ENCODE measurements around the gene MLH1.
"Not testable (repeated sequence)": the region's sequence is repeated elsewhere in the genome, so short reads cannot be mapped to it uniquely, and the experiment has no call there.

MLH1 gene

DNA sequence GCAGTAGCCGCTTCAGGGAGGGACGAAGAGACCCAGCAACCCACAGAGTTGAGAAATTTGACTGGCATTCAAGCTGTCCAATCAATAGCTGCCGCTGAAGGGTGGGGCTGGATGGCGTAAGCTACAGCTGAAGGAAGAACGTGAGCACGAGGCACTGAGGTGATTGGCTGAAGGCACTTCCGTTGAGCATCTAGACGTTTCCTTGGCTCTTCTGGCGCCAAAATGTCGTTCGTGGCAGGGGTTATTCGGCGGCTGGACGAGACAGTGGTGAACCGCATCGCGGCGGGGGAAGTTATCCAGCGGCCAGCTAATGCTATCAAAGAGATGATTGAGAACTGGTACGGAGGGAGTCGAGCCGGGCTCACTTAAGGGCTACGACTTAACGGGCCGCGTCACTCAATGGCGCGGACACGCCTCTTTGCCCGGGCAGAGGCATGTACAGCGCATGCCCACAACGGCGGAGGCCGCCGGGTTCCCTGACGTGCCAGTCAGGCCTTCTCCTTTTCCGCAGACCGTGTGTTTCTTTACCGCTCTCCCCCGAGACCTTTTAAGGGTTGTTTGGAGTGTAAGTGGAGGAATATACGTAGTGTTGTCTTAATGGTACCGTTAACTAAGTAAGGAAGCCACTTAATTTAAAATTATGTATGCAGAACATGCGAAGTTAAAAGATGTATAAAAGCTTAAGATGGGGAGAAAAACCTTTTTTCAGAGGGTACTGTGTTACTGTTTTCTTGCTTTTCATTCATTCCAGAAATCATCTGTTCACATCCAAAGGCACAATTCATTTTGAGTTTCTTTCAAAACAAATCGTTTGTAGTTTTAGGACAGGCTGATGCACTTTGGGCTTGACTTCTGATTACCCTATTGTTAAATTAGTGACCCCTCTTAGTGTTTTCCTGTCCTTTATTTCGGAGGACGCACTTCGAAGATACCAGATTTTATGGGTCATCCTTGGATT is at the start of gene MLH1:
Gene MLH1 (plus strand): TSS at position 193 of the 958 bp plus-strand sequence. CDS start 30 bp downstream, at position 223.
- peak; percentile 92 for DNase-seq

DNA sequence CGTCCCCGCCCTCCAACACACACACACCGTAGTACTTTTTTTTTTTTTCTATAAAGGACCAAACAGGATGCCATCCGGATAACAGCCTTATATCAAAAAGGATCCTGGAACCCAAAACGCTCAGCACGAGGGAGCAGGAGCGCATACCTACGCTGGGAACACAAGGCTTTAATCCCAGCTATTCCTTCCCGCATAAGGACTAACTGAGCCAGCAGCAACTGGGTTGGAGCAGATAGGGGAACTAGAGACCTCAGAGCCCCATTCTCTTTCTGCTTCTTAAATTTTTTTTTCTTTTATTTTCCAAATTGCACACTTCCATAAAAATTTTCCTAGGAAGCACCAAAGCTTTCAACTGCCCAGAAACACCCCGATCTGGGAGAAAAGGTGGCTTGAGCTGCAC is 49.7 kb upstream of the MLH1 start:
- DNase-seq = no peak

DNA sequence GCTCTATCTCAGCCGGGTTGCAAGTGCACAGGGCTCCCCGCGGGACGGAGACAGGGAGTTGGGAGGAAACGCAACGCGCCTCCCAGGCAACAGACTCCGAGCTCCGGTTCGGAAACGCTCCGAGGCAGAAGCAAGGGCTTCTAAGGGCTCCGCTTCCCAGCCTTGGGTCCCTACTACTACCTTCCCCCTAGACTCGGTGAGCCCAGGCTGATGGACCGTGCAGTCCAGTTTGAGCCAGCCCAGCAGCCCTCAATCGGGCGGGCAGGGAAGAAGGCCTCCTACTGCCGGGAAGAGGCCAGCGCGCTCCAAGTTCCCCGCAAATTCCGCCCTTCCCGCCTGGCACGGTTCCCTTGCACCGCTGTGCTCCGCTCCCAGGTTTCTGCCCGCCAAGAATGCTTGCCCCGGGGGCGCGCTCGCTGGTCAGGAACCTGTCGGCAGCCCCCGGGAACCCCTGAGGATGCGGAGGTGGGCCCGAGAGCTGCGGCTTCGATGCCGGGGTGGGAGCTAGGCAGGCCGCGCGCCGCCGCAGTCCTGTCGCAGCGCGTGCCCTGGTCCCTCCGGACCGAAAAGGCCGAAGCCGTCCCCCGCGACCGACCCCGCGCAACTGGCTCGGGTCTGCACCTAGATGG is 49.2 kb upstream of the MLH1 start:
- peak; percentile 42 for DNase-seq

DNA sequence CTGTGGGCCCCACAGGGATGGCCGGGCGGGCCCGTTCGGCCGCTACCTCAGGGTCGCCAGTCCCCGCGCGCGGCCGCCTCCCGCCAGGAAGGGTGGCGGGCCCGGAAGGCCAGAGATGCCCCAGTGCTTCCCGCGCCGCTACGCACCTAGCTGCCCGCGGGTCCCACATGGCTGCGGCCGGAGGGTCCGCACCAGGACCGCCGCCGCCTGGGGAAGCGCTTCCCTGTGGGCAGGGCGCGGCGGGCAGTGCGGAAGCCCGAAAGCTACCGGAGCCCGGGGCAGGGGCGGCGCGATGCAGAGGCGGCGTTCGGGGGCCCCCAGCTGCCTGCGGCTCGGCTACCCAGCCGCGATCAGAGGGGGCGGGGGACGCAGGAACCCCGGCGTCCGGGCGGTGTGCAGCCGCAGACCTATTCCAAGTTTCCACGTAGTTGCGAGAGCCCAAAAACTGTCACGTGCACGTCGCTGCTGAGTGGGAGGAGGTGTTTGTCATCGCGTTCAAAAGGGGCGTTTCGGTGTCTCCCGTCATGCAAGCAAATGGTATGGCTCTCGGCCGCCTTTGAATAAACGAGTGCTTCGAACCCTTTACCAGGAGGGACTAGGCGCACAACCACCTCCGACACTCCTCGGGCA is 48.6 kb upstream of the MLH1 start, which contains the start of gene TRANK1:
Gene TRANK1 (minus strand): TSS at position 414 of the 630 bp plus-strand sequence. CDS start 245 bp downstream, at position 169.
- peak; percentile 83 for DNase-seq

DNA sequence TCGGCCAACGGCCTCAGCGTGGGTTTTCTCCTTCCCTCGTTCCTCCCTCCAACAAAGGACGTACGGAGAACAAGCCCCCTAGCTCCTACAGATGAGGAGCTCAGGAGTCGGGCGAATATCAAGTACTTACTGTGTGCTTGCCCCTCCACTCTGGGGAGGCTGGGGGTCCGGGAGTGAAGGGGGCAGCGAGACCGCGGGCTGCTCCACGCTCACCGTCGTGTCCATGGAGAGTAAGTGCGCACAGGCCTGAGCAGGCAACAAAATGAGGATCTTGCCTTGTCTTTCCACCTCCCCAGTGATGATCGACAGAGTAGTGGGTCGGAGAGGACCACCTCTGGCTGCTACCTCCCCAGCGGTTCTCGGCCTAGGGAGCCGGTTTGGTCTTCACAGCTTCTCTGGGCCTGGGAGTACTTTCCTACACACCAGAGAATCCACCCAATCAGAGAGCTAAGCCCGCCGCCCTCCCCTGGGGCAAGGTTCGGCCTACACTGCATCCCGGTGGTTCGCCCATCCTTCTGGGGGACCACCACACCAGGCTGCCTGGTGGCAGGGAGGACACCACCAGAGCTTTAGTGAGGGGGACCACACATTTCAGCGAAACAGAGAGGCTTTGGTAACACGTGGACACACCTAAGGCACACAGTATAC is 47.9 kb upstream of the MLH1 start:
- no peak for DNase-seq

DNA sequence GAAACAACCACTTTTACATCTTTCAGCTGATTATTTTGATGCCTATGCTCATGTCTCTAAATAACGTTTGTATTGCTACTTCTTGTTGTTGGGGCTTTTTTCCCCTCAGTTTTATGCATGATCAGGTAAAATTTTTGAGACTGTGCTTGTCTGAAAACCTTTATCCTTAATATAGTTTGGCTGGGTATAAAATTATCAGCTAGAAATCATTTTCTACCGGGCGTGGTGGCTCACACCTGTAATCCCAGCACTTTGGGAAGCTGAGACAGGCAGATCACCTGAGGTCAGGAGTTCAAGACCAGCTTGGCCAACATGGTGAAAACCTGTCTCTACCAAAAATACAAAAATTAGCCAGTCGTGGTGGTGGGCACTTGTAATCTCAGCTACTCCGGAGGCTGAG is 45.5 kb upstream of the MLH1 start:
- not testable (repeated sequence) for DNase-seq

DNA sequence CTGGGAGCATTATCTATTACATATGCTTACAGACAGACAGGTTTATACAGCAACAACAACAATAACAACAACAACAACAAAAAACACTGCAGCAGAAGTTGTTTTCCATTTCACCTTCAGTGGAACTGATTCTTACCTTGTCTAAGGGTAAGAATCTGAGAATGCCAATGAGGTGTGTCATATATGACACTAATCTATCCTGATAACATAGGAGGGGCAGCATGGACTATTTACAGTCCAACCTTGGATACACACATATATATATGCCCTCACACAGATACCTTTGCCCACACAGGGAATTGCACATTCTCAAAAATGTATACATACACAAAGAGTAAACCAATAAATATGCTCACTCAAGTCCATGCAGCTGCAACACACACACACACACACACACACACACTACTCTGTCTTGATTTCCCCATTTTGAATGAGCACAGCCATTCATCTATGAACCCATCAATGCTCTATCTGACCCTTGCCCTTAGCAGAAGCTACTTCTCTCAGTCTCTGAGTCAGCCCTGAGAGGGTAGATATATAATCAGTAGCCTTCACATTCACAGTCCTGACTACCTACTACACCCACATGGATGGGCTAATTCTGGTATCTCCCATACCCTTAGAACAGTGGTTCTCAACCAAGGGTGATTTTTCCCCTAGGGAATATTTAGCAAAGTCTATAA is 38.7 kb upstream of the MLH1 start:
- DNase-seq = no peak

DNA sequence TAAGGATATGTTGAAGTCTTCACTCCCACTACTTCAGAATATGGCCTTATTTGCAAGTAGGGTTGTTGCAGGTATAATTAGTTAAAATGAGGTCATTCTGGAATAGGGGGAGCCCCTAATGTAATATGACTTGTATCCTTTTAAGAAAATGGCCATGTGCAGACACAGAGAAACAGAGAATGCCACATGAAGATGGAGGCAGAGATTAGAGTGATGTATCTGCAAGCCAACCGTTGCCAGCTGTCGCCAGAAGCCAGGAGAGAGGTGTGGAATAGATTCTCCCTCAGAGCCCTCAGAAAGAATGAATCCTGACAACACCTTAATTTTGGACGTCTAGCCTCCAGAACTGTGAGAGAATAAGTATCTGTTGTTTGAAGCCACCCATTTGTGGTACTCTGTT is 37.2 kb upstream of the MLH1 start:
- DNase-seq = no peak

DNA sequence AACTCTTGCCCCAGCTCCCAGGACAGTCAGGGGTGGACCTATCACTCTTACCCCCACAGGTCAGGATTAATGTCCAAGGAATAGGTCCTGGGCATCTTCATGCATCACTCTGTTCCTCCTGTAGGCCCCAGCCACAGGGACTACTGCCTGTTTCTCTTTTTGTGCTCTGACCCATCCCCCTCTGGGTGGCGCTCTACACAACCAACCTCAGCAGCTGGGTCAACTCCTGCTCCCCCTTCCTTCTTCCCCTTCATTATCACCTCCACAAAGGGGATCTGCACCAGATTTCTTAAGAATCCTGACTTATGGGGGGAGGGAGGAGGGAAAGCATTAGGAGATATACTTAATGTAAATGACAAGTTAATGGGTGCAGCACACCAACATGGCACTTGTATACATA is 36.3 kb upstream of the MLH1 start:
- no peak for DNase-seq

DNA sequence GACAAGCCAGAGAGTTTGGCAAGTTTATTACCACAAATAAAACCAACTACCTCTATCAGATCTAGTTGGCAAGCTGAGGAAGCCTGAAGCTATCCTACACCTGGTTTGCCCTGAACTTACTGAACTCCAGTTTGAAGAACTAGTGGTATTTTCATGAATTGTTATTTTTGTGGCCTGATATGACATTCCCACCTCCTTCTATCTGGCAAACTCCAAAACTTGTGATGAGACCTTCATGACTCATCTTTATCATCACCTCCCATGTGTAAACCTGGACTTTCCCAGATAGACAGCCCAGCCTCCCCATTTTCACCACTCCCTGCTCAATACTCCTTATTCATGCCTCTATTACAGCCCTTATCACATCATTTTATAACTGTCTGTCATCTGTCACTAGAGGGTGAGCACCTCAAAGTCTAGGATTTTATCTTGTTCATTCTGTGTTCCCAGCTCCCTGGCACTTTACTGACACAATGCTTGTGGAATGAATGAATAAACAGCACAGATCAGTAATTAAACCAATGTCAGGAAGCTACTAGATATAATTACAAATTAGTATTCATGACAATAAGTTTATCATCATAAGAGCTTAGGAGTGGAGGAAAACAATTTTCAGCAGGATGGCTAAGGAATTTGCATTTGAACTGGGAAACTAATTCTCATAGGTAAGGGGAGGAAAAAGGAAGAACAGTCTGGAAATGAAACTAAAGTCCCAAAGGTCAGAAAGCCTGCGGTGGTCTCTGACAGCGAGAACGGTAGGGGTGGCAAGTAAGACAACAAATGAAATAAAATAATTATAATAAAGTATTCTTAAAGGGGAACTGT is 35.2 kb upstream of the MLH1 start:
- peak; percentile 3 for DNase-seq

DNA sequence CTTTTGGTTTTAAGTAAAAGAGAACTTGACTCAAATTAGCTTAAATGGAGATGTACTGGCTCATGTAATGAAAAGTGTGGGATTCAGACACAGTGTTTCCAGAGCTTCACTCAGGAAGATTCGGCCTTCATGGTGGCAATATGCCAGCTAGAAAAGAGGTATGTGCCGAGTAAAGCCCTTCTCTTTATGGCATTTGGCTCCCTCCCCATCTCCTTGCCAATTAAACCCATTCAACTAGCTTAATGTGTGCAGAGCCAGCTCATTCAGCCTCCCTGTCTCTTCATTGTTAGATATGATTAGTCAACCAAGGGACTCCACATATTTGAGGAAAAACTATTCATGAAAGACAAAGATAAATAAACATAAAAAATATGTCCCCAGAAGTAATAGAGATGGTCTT is 33.5 kb upstream of the MLH1 start:
- DNase-seq = no peak

DNA sequence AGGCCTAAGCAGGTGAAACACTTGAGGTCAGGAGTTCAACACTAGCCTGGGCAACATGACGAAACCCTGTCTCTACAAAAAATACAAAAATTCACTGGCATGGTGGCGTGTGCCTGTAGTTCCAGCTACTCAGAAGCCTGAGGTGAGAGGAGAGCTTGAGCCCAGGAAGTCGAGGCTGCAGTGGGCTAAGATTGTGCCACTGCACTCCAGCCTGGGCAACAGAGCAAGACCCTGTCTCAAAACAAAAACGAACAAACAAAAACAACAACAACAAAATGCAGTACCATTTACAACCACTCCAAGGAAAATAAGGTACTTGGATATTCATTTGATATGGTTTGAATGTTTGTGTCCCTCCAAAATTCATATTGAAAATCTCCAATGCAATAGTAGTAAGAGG is 32.8 kb upstream of the MLH1 start:
- no peak for DNase-seq

DNA sequence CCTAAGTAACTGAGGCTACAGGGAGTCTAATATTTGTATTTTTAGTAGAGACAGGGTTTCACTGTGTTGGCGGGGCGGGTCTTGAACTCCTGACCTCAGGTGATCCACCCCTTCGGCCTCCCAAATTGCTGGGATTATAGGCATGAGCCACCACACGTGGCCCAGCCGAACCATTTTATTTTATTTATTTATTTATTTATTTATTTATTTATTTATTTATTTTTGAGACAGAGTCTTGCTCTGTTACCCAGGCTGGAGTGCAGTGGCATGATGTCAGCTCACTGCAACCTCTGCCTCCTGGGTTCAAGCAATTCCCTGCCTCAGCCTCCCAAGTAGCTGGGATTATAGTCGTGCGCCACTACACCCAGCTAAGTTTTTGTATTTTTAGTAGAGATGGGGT is 30.3 kb upstream of the MLH1 start:
- not testable (repeated sequence) for DNase-seq

DNA sequence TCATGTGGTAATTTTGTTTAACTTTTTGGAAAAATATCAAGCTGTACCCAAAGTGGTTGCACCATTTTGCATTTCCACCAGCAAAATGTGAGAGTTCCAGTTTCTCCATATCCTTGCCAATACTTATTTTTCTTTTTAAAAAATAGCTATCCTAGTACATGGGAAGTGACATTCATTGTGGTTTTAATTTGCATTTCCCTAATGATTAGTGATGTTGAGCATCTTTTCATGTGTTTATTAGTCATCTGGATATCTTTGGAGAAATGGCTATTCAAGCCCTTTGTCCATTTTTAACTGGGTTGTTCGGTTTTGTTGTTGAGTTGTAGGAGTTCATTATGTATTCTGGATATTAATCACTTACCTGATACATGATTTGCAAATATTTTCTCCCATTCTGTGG is 29.0 kb upstream of the MLH1 start:
- DNase-seq = no peak

DNA sequence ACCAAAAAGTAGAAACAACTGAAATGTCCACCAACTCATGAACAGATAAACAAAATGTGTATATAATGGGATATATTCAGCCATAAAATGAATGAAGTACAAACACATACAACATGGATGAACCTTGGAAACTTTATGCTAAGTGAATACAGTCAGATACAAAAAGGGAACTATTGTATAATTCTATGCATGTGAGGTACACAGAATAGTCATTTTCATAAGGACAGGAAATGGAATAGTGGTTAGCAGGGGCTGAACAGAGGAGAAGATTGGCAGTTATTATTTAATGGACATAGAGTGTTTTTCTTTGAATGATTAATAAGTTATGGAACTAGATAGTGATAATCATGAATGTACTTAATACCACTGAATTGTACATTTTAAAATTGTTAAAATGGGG is 28.5 kb upstream of the MLH1 start:
- DNase-seq = no peak

DNA sequence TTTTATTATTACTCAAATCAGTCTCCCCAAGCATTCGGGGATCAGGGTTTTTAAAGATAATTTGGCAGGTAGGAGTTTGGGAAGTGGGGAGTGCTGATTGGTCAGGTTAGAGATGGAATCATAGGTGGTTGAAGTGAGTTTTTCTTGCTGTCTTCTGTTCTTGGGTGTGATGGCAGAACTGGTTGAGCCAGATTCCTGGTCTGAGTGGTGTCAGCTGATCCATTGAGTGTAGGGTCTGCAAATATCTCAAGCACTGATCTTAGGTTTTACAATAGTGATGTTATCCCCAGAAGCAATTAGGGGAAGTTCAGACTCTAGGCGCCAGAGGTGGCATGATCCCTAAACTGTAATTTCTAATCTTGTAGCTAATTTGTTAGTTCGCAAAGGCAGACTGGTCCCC is 27.9 kb upstream of the MLH1 start:
- no peak for DNase-seq

DNA sequence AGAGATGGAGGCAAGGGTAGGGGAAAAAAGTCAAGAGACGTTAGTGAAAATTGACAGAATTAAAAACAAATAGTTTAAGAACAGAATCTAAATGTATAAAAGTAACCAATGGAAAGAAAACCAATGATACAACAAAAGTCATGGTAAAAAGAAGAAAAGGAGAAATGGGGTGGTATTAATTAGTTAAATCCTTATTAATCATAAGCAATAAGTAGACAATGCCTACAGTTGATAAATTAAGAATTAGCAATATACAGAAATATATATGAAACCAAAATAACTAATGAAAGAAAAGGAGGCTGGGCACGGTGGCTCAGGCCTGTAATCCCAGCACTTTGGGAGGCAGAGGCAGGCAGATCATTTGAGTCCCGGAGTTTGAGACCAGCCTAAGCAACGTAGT is 24.2 kb upstream of the MLH1 start:
- DNase-seq = no peak

DNA sequence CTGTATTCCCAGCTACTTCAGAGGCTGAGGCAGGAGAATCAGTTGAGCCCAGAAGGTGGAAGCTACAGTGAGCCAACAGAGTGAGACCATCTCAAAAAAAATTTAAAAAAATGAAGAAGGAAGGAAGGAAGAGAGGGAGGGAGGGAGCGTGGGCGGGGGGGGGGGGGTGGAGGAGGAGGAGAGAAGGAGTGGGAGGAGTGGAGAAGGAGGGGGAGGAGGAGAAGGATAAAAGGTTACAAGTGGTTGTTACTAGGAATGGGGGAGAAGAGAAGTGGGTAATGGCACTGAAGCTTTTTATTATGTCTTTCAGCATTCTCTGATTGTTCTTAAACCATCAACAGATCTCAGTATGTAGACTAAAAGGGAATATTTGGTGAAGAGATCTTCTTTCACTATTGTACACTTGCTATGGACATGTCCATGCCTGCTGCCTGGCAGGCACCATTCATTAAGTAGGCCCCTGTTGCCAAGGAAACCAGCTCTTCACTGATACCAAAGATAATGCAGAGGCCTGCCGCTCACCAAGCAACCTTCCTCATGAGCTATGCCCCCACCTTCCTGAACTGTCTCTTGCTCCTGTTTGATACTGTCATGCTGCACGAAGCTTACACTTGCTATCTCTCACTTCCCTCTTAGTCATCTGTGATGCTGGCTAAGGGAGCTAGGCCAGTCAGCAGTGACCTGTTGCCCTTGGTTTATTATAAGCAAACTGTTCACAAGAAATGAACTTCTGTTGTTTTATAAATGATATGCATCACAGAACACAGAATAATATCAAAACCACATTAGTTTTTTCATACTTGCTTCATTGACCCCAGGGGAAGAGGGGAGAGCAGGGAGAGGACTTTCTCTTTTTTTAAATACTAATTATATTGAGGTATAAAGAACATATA is 23.5 kb upstream of the MLH1 start:
- DNase-seq = peak; percentile 22

DNA sequence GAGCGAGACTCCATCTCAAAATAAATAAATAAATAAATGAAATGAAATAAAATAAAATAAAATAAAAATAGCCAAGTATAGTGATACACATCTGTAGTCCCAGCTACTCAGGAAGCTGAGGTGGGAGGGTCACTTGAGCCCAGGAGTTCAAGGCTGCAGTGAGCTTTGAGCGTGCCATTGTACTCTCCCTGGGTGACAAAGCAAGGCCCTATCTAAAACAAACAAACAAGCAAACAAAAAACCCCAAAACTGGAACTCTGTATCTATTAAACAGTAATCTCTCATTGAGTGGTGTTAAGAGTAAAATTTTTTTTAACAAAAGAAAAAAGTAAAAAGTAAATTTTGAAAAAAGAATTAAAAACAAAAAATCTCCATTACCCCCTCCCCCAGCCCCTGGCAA is 21.2 kb upstream of the MLH1 start:
- no peak for DNase-seq

DNA sequence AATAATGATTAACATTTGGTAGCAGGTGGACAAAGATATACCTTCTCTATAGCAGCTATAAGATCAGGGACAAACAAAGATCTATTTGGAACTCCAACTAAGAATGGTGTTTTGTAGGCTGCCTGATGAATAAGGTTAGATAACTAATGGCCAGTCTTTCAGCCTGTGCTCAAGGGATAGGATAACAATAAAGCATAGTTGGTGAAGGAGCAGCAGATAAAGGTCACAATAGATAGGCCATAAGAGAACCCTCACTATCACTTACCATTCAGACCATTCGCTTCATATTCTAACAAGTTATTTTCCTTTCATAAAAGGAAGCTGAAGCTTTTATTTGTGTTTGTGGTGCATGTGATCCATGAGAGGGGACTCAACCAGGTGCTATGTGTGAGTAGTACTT is 20.2 kb upstream of the MLH1 start:
- DNase-seq = no peak

DNA sequence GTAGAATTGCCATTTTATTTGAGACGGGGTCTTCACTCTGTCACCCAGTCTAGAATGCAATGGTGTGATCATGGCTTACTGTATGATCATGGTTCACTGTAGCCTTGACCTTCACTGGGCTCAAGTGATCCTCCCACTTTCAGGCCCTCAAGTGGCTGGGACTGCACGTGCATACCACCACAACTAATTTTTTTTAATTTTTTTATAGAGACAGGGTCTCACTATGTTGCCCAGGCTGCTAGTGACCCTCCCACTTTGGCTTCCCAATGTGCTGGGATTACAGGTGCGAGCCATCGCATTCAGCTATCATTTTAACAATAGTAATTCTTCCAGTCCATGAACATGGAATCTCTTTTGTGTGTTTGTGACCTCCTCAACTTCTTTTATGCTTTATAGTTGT is 12.3 kb upstream of the MLH1 start:
- DNase-seq = no peak
